HEK293 (cell line): ENCODE results near the gene AUP1.

Source experiments
- ZNF785 ChIP-seq: fragments of 450-650 bp; formaldehyde crosslinking; IDR thresholded peaks from 2 replicates; pipeline ENCODE4 v1.5.1; 2016; ENCODE audit warnings: missing biosample characterization, missing genetic modification characterization
- TF ChIP-seq, protein P1 (sequence below): fragments of 450-650 bp; formaldehyde crosslinking; IDR thresholded peaks from 2 replicates; pipeline ENCODE4 v1.5.1; 2016; ENCODE audit warnings: missing biosample characterization, missing genetic modification characterization
- TF ChIP-seq, protein P2 (sequence below): fragments of 450-650 bp; IDR thresholded peaks from 2 replicates; pipeline ENCODE4 v1.5.1; 2018; ENCODE audit warnings: missing biosample characterization, mild to moderate bottlenecking, missing genetic modification characterization

DNA sequence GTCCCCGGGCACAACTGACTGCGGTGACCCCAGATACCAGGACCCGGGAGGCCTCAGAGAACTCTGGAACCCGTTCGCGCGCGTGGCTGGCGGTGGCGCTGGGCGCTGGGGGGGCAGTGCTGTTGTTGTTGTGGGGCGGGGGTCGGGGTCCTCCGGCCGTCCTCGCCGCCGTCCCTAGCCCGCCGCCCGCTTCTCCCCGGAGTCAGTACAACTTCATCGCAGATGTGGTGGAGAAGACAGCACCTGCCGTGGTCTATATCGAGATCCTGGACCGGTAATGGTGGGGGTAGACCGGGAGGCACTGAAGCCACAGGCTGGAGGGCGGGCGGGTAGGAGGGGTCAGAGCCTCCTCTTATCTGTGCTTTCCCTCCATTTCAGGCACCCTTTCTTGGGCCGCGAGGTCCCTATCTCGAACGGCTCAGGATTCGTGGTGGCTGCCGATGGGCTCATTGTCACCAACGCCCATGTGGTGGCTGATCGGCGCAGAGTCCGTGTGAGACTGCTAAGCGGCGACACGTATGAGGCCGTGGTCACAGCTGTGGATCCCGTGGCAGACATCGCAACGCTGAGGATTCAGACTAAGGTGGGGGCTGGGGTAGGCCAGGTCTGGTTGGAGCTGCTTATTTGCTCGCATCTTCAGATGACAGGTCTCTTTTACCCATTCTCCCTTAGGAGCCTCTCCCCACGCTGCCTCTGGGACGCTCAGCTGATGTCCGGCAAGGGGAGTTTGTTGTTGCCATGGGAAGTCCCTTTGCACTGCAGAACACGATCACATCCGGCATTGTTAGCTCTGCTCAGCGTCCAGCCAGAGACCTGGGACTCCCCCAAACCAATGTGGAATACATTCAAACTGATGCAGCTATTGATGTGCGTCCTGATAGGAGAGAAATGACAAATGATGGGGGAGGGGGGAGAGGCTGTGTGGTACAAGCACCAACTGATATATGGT, 1.0 kb upstream of the AUP1 start:
- TF ChIP-seq, protein P1, sequence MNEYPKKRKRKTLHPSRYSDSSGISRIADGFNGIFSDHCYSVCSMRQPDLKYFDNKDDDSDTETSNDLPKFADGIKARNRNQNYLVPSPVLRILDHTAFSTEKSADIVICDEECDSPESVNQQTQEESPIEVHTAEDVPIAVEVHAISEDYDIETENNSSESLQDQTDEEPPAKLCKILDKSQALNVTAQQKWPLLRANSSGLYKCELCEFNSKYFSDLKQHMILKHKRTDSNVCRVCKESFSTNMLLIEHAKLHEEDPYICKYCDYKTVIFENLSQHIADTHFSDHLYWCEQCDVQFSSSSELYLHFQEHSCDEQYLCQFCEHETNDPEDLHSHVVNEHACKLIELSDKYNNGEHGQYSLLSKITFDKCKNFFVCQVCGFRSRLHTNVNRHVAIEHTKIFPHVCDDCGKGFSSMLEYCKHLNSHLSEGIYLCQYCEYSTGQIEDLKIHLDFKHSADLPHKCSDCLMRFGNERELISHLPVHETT: no peak
- TF ChIP-seq ZNF785: no peak
- TF ChIP-seq, protein P2, sequence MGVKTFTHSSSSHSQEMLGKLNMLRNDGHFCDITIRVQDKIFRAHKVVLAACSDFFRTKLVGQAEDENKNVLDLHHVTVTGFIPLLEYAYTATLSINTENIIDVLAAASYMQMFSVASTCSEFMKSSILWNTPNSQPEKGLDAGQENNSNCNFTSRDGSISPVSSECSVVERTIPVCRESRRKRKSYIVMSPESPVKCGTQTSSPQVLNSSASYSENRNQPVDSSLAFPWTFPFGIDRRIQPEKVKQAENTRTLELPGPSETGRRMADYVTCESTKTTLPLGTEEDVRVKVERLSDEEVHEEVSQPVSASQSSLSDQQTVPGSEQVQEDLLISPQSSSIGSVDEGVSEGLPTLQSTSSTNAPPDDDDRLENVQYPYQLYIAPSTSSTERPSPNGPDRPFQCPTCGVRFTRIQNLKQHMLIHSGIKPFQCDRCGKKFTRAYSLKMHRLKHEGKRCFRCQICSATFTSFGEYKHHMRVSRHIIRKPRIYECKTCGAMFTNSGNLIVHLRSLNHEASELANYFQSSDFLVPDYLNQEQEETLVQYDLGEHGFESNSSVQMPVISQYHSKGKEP (tag by site-specific recombination): no peak
